Peyer's patch (tissue), 4 donors: Measurements from ENCODE around the gene CREG1.

Source experiments
- POLR2A ChIP-seq, 2 donors: fragments of 450-650 bp; IDR thresholded peaks; one replicate each; pipeline ENCODE4 v1.5.1; 2017; ENCODE audit warnings: antibody characterized with exemption in 2 of 2, mild to moderate bottlenecking in 2 of 2, moderate library complexity in 2 of 2
- TF ChIP-seq, protein P1 (sequence below), 6 experiments: fragments of 450-650 bp in 4 of 6; fragments of 200-600 bp in 2 of 6; sonication (generic) in 1 of 6; IDR thresholded peaks; one replicate each; pipeline ENCODE4 v1.5.1; 2017 to 2019; ENCODE audit warnings: antibody characterized with exemption in 6 of 6, mild to moderate bottlenecking in 3 of 6, moderate library complexity in 1 of 6

DNA sequence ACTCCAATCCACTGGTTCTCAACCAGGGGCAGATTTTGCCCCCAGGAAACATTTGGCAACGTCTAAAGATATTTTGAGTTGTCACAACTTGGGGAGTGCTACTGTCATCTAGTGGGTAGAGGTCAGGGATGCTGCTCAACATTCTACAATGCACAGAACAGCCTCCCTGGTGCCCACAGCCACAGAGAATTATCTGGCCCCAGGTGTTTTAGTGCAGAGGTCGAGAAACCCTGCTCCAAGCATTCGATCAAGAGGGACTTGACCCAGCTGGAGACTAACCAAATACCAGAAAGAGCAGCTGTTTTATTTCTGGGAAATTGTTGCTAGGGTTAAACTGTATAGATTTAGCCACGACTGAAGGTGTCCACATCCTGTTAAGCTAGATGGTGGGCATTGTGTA lies 54.5 kb downstream of the CREG1 start:
- TF ChIP-seq, protein P1, sequence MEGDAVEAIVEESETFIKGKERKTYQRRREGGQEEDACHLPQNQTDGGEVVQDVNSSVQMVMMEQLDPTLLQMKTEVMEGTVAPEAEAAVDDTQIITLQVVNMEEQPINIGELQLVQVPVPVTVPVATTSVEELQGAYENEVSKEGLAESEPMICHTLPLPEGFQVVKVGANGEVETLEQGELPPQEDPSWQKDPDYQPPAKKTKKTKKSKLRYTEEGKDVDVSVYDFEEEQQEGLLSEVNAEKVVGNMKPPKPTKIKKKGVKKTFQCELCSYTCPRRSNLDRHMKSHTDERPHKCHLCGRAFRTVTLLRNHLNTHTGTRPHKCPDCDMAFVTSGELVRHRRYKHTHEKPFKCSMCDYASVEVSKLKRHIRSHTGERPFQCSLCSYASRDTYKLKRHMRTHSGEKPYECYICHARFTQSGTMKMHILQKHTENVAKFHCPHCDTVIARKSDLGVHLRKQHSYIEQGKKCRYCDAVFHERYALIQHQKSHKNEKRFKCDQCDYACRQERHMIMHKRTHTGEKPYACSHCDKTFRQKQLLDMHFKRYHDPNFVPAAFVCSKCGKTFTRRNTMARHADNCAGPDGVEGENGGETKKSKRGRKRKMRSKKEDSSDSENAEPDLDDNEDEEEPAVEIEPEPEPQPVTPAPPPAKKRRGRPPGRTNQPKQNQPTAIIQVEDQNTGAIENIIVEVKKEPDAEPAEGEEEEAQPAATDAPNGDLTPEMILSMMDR (IDR thresholded peaks at IDR 0.05): no peak
- no peak for TF ChIP-seq POLR2A (IDR thresholded peaks at IDR 0.05)
